GM12865 (cell line): ENCODE measurements around the gene PBOV1.

Experiments
- DNase-seq: peaks from one replicate; pipeline ENCODE4 v3.0.0; 2010; ENCODE audit warnings: low read depth
- H3K4me3 ChIP-seq: 2 replicates; pipeline ENCODE4 v1.5.1; 2011; ENCODE audit warnings: mild to moderate bottlenecking, low read depth, low read length, control low read depth
- TF ChIP-seq, protein P1 (sequence below): IDR thresholded peaks from 2 replicates; pipeline ENCODE4 v1.5.1; 2011; ENCODE audit warnings: low read length, control low read depth, low read depth, inconsistent platforms; ENCODE audit not compliant: insufficient read depth; ENCODE audit errors: missing control alignments

The PBOV1 gene

DNA sequence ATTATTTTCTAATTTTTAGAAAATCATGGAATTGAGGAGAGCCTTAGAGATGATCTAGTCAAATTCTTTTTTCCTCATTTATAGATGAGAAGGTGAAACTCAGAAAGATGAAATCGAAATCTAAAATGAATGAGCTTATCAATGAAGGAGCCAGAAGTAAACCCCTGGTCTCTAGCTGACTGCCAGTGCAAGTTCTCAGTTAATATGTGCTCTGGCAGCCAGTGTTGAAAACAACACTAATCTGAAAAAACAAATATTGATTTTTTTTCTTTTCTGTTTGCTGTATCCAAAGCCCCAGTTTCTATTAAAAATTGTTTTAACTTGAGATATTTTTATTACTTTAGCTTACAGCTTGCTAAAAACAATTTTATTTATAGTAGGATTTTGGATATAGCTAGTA is 21.5 kb upstream of the PBOV1 start:
- TF ChIP-seq, protein P1, sequence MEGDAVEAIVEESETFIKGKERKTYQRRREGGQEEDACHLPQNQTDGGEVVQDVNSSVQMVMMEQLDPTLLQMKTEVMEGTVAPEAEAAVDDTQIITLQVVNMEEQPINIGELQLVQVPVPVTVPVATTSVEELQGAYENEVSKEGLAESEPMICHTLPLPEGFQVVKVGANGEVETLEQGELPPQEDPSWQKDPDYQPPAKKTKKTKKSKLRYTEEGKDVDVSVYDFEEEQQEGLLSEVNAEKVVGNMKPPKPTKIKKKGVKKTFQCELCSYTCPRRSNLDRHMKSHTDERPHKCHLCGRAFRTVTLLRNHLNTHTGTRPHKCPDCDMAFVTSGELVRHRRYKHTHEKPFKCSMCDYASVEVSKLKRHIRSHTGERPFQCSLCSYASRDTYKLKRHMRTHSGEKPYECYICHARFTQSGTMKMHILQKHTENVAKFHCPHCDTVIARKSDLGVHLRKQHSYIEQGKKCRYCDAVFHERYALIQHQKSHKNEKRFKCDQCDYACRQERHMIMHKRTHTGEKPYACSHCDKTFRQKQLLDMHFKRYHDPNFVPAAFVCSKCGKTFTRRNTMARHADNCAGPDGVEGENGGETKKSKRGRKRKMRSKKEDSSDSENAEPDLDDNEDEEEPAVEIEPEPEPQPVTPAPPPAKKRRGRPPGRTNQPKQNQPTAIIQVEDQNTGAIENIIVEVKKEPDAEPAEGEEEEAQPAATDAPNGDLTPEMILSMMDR = no peak
- H3K4me3 ChIP-seq = no peak overlapping the region
- DNase-seq = no peak

DNA sequence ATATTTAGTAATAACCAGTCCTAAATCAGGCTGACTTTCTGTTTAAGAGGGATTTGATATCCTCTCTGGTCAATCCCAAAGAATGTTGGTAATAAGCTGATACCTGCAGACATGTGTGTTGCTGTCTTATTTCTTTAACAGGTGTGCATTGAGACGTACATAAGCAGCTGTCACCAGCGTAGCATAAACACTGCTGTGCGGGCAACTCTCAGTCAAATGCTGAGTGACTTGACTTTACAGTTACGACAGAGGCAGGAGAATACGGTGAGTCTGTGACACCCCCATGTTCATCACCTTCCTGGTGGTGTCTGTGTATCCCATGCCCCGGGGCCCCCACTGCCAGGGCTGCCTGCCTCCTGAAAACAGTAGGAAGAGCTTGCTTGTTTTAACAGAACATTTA is 20.1 kb upstream of the PBOV1 start:
- no peak overlapping the region for H3K4me3 ChIP-seq
- TF ChIP-seq, protein P1 = no peak
- no peak for DNase-seq

DNA sequence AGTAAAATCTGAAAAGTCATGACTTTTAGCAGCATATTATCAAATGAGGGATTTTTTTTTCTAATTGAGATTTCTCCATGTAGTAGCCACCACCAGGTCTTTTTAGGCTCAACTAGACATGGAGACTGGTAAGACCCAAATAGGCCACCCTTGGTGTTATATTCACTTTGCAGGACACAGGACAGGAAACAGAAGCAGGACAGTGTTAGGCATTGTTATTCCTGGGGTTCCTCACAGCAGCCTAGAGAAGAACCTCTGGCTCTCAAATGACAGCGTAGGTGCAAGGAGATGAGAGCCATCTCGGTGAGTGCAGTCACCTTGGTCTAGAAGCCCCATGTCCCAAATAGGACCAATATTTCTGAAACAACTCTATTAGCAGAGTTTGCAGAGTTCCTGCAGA is 19.2 kb upstream of the PBOV1 start:
- TF ChIP-seq, protein P1 = no peak
- no peak for DNase-seq
- H3K4me3 ChIP-seq = no peak overlapping the region

DNA sequence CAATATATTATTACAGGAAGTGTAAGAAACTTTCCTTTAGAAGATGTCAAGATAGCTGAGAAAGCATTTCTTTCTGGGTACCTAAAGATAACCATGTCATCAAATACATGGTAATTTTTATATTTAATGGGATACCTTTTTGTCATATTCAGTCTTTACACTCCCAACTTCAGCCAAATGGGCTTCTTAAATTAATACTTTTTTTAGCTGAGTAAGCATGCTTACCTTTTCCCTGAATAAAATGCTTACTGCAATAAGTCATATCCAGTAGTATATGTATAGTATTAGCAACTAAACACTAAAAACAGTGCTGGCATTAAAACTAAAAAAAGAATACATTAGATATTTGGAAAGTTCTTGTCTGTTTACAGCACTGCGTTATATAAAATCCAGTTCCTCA is 17.4 kb upstream of the PBOV1 start:
- no peak overlapping the region for H3K4me3 ChIP-seq
- DNase-seq = no peak
- TF ChIP-seq, protein P1 = no peak

DNA sequence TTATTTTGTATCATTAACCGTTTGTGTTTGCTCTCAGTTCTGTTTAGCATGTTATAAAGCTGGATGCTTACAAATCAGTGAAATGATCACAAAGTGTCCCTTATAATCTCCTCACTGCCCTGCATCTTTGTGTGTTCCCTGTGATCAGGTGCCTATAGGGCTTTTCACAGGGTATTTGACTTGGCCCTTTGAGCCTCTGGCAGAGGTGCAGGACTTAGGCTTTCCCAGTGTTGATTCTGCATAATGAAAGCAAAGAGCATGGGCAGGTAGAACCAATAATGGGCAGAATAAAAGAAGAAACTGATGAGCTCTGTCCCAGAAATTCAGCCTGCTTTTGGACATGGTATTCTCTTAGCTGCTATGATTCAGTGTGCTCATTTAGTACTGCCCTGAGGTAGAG is 16.9 kb upstream of the PBOV1 start:
- DNase-seq = no peak
- no peak overlapping the region for H3K4me3 ChIP-seq
- TF ChIP-seq, protein P1 = no peak

DNA sequence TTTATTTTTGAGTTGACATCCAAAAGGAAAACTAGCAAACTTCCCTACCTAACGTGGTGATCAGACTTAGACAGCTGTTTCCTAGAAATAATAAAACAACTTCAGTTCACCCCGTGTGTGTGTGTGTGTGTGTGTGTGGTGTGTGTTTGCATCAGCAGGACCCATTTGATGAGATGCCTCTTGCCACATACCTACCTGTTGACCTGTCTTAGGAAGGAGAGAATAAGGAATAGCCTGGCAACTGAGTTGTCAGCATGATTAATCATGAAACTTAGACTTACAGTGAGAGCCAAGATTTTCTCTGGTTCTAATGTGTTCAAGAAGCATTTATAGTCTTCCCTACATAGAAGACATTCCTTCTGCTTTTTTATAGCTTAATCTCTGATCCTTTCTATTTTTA is 16.1 kb upstream of the PBOV1 start:
- no peak for DNase-seq
- H3K4me3 ChIP-seq = no peak overlapping the region
- TF ChIP-seq, protein P1 = no peak

DNA sequence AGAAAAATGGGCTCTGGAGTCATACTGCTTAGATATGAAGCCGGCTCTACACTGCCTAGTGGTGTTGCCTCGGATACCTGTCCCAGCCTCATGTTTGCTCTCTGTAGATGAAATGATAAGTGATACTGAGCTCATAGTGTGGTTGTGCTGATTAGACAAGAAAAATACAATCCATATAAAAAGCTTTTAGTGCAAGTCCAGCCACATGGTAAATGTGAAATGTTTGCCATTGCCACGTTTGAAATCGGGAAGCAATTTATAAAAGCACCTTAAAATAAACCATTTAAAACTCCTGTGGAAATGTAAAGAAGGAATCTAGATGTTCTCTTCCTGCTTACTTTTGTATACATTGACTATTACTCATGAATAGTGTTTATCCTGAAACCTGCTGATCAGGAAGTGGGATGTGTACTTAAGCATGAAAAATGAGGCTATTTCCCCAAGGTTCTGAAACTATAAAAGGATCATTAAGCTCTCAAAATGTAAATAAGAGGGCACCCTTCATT is 13.1 kb upstream of the PBOV1 start:
- no peak for DNase-seq
- TF ChIP-seq, protein P1 = no peak

More for the DNA sequence above, 13.1 kb upstream of the PBOV1 start:
- no peak overlapping the region for H3K4me3 ChIP-seq
